ENCODE data around the gene P2RY2. TPM values are rescaled to one million over a fixed set of nuclear protein-coding genes. Genes with fewer than 3 reads are reported as not detected.

The P2RY2 gene
- polyA plus RNA-seq, 1 of the 3 experiments (the other 2 are of a cell fraction): 0.12 TPM

DNA sequence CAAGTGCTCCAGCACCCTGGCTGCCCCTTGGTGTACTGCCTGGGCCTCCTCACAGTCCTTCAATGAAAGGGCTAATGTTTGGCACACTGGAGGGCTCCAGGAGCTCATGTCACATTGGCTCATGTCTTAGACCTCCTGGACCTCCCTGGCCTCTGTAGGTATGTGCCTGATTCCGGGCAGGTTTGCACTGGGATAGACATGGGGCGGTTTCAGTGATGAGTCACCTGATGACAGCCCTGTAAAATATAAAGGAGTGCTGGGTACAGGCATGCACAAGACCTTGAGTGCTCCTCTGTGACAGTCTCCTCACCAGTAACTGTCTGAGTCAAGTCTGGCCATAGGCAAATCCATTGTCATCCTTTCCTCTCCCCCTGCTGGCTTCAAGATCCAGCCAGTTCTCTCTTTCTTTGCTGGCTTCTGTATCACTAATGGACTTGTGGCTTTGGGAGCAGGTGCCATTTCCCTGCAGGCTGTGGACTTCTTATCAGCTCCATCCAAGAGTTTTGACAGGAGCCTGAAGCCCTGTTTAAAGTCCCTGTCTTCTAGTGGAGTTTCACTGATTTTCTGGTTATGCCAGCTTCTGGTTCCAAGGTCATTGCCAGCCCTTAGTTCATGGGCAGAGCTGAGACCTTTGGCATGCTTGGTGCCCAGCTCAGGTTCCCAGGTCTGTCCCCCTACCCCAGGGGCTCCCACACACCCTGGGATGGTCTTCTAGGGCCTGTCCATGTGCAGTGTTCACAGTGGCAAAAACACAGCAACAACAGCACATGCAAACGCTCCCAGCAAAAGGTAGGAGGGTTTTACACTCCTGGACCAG is 22.7 kb upstream of the P2RY2 start:
- WGBS (ENCODE audit: low lambda C conversion rate): 57% methylated on average over 3 of the region's 3 CpGs
- H3K36me3 ChIP-seq (replicated peaks in 1 of 2; ENCODE audit: control insufficient read depth in 1 of 2, insufficient read depth in 2 of 2, low read length in 1 of 2): no peaks in the 10 kb centered on the region
- H3K79me2 ChIP-seq (ENCODE audit: insufficient read depth): no peaks in the 10 kb centered on the region
- no peaks in the 10 kb centered on the region for H3F3A ChIP-seq (replicated peaks; ENCODE audit: insufficient read depth)
- H3K4me1 ChIP-seq (ENCODE audit: control insufficient read depth in 1 of 2, insufficient read depth in 2 of 2, low read depth in 1 of 2, low read length in 1 of 2): no peaks in the 10 kb centered on the region; a peak in 1 of 4 replicates
- no peak overlapping the region for H3K9ac ChIP-seq
- DNase-seq: no peak
- H3K4me2 ChIP-seq: no peak overlapping the region
- H3K27me3 ChIP-seq (ENCODE audit: insufficient read depth): no peaks in the 10 kb centered on the region
- TF ChIP-seq FOXJ3 (CRISPR knock-in tag; IDR thresholded peaks at IDR 0.05) (no peak), ELF1 (IDR thresholded peaks at IDR 0.05) (no peak), TCF12 (IDR thresholded peaks at IDR 0.05) (no peak)
- ChIA-PET CTCF (interaction anchor here (0.8 to 3.9 kb wide), 5 partner anchors 10 to 94 kb away, joined by 3 to 14 read pairs (median 3); no protein-coding TSS in a partner anchor), POLR2A (no interaction called here)
- no peaks in the 10 kb centered on the region for H3K9me3 ChIP-seq
- no peak overlapping the region for H3K27ac ChIP-seq (ENCODE audit: low read depth in 2 of 2, low read length in 1 of 2)
- no peaks in the 10 kb centered on the region for H4K20me1 ChIP-seq (ENCODE audit: insufficient read depth)
- H2AFZ ChIP-seq (ENCODE audit: low read depth): no peak overlapping the region
- no peaks in the 10 kb centered on the region for H3K9me2 ChIP-seq
- no peak overlapping the region for H3K4me3 ChIP-seq (ENCODE audit: low read depth in 2 of 2, low read length in 1 of 2)

GRCh38 chr11:73196576-73196975 is 21.5 kb upstream of the P2RY2 start:
- no peaks in the 10 kb centered on the region for H3K79me2 ChIP-seq (ENCODE audit: insufficient read depth)
- TF ChIP-seq, protein P1, sequence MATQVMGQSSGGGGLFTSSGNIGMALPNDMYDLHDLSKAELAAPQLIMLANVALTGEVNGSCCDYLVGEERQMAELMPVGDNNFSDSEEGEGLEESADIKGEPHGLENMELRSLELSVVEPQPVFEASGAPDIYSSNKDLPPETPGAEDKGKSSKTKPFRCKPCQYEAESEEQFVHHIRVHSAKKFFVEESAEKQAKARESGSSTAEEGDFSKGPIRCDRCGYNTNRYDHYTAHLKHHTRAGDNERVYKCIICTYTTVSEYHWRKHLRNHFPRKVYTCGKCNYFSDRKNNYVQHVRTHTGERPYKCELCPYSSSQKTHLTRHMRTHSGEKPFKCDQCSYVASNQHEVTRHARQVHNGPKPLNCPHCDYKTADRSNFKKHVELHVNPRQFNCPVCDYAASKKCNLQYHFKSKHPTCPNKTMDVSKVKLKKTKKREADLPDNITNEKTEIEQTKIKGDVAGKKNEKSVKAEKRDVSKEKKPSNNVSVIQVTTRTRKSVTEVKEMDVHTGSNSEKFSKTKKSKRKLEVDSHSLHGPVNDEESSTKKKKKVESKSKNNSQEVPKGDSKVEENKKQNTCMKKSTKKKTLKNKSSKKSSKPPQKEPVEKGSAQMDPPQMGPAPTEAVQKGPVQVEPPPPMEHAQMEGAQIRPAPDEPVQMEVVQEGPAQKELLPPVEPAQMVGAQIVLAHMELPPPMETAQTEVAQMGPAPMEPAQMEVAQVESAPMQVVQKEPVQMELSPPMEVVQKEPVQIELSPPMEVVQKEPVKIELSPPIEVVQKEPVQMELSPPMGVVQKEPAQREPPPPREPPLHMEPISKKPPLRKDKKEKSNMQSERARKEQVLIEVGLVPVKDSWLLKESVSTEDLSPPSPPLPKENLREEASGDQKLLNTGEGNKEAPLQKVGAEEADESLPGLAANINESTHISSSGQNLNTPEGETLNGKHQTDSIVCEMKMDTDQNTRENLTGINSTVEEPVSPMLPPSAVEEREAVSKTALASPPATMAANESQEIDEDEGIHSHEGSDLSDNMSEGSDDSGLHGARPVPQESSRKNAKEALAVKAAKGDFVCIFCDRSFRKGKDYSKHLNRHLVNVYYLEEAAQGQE (IDR thresholded peaks at IDR 0.05; ENCODE audit: low read depth, low read length): no peak
- TF ChIP-seq, protein P2, sequence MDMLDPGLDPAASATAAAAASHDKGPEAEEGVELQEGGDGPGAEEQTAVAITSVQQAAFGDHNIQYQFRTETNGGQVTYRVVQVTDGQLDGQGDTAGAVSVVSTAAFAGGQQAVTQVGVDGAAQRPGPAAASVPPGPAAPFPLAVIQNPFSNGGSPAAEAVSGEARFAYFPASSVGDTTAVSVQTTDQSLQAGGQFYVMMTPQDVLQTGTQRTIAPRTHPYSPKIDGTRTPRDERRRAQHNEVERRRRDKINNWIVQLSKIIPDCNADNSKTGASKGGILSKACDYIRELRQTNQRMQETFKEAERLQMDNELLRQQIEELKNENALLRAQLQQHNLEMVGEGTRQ (IDR thresholded peaks at IDR 0.05; ENCODE audit: borderline replicate concordance, low read depth, low read length): no peak
- TF ChIP-seq, protein P3, sequence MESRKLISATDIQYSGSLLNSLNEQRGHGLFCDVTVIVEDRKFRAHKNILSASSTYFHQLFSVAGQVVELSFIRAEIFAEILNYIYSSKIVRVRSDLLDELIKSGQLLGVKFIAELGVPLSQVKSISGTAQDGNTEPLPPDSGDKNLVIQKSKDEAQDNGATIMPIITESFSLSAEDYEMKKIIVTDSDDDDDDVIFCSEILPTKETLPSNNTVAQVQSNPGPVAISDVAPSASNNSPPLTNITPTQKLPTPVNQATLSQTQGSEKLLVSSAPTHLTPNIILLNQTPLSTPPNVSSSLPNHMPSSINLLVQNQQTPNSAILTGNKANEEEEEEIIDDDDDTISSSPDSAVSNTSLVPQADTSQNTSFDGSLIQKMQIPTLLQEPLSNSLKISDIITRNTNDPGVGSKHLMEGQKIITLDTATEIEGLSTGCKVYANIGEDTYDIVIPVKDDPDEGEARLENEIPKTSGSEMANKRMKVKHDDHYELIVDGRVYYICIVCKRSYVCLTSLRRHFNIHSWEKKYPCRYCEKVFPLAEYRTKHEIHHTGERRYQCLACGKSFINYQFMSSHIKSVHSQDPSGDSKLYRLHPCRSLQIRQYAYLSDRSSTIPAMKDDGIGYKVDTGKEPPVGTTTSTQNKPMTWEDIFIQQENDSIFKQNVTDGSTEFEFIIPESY (IDR thresholded peaks at IDR 0.05; ENCODE audit: borderline replicate concordance, low read depth): no peak
- no peak overlapping the region for H3K4me3 ChIP-seq (ENCODE audit: low read depth in 2 of 2, low read length in 1 of 2)
- no peaks in the 10 kb centered on the region for H3K9me3 ChIP-seq
- no peak overlapping the region for H2AFZ ChIP-seq (ENCODE audit: low read depth)
- no peaks in the 10 kb centered on the region; a peak in 1 of 4 replicates for H3K4me1 ChIP-seq (ENCODE audit: control insufficient read depth in 1 of 2, insufficient read depth in 2 of 2, low read depth in 1 of 2, low read length in 1 of 2)
- no peak overlapping the region for H3K27ac ChIP-seq (ENCODE audit: low read depth in 2 of 2, low read length in 1 of 2)
- H4K20me1 ChIP-seq (ENCODE audit: insufficient read depth): no peaks in the 10 kb centered on the region
- ChIA-PET CTCF (interaction anchor here (3.9 kb wide), 1 partner anchor 12 kb away, joined by 14 read pairs; no protein-coding TSS in a partner anchor), POLR2A (no interaction called here)
- no peak overlapping the region for H3K9ac ChIP-seq
- no peak overlapping the region for H3K4me2 ChIP-seq
- H3K9me2 ChIP-seq: no peaks in the 10 kb centered on the region
- H3F3A ChIP-seq (replicated peaks; ENCODE audit: insufficient read depth): no peaks in the 10 kb centered on the region
- H3K36me3 ChIP-seq (replicated peaks in 1 of 2; ENCODE audit: control insufficient read depth in 1 of 2, insufficient read depth in 2 of 2, low read length in 1 of 2): no peaks in the 10 kb centered on the region
- no peak for DNase-seq
- no peaks in the 10 kb centered on the region for H3K27me3 ChIP-seq (ENCODE audit: insufficient read depth)
- 93% methylated on average over 6 of the region's 6 CpGs for WGBS (ENCODE audit: low lambda C conversion rate)
